ENCODE data around the gene MLST8.

- TF ChIP-seq, protein P1, sequence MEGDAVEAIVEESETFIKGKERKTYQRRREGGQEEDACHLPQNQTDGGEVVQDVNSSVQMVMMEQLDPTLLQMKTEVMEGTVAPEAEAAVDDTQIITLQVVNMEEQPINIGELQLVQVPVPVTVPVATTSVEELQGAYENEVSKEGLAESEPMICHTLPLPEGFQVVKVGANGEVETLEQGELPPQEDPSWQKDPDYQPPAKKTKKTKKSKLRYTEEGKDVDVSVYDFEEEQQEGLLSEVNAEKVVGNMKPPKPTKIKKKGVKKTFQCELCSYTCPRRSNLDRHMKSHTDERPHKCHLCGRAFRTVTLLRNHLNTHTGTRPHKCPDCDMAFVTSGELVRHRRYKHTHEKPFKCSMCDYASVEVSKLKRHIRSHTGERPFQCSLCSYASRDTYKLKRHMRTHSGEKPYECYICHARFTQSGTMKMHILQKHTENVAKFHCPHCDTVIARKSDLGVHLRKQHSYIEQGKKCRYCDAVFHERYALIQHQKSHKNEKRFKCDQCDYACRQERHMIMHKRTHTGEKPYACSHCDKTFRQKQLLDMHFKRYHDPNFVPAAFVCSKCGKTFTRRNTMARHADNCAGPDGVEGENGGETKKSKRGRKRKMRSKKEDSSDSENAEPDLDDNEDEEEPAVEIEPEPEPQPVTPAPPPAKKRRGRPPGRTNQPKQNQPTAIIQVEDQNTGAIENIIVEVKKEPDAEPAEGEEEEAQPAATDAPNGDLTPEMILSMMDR (conservative IDR thresholded peaks at IDR 0.05), result no peak
- TF ChIP-seq ZFX (IDR thresholded peaks at IDR 0.05), result no peak
These were observed 18.0 kb upstream of the MLST8 start for GRCh38 chr16:2187212-2187611.
